Transverse colon (tissue), 3 donors: ENCODE measurements around the gene DCBLD2.

Experiments
- CTCF ChIP-seq, 5 experiments: fragments of 200-600 bp in 3 of 5; fragments of 450-650 bp in 2 of 5; sonication (generic) in 3 of 5; IDR thresholded peaks; 1 replicate in 2 of 5; 2 replicates in 3 of 5; pipeline ENCODE4 v1.5.1; 2016 to 2017; ENCODE audit warnings: antibody characterized with exemption in 5 of 5, inconsistent platforms in 3 of 5, mild to moderate bottlenecking in 2 of 5, moderate library complexity in 1 of 5
- POLR2A ChIP-seq: fragments of 450-650 bp; IDR thresholded peaks from one replicate; pipeline ENCODE4 v1.6.1; 2016; ENCODE audit warnings: antibody characterized with exemption, mild to moderate bottlenecking, moderate library complexity

DNA sequence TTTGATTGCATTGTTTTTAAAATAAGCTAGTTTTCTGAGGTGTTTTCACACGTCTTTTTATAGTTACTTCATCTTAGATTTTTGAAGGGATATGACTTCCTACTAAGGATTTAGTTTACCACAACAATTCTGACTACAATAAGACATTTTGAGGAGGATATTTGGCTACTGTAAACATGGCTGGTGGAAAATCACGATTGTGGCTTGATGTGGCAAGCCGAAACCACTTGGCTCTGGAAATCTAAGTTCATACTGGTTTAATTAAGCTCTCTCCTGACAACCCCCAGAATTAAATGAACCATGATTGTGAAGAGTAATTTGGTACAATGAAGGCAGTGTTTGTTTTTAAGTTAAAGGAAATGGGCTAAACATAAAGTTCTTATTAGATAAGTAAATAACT lies 107.5 kb downstream of the DCBLD2 start:
- TF ChIP-seq POLR2A = no peak
- no peak for TF ChIP-seq CTCF (IDR thresholded peaks at IDR 0.05)
